Aorta (tissue), 5 donors: Measurements from ENCODE around the gene ZNF438. TPM values are rescaled to one million over a fixed set of nuclear protein-coding genes. Genes with fewer than 3 reads are reported as not detected.
"Not testable (repeated sequence)": the region's sequence is repeated elsewhere in the genome, so short reads cannot be mapped to it uniquely, and the experiment has no call there.

Experiments
- ATAC-seq: fragments of 200-7000 bp; cut with Tn5 transposase; one replicate; pipeline ENCODE4 v1.9.1; 2022; ENCODE audit warnings: moderate library complexity; ENCODE audit not compliant: low FRiP score
- DNase-seq, 2 donors: peaks; one replicate each; pipeline ENCODE4 v3.0.0-alpha.2; 2020
- H3K27ac ChIP-seq, 2 donors: one replicate each; pipeline ENCODE4 v1.5.1; 2013; ENCODE audit warnings: low read length in 2 of 2, mild to moderate bottlenecking in 2 of 2, moderate library complexity in 2 of 2, control low read depth in 1 of 2, inconsistent platforms in 1 of 2, low read depth in 1 of 2
- H3K27me3 ChIP-seq, 2 donors: one replicate each; pipeline ENCODE4 v1.6.1; 2013; ENCODE audit warnings: control low read depth in 1 of 2, low read length in 1 of 2, mild to moderate bottlenecking in 1 of 2, moderate library complexity in 1 of 2; ENCODE audit not compliant: insufficient read depth in 2 of 2, control insufficient read depth in 1 of 2
- H3K36me3 ChIP-seq, 2 donors: one replicate each; pipeline ENCODE4 v1.6.1; 2013; ENCODE audit warnings: control low read depth in 1 of 2, low read length in 1 of 2, mild to moderate bottlenecking in 1 of 2; ENCODE audit not compliant: insufficient read depth in 2 of 2, control insufficient read depth in 1 of 2
- H3K4me1 ChIP-seq, 2 donors: one replicate each; pipeline ENCODE4 v1.6.1; 2013; ENCODE audit warnings: low read length in 2 of 2, control low read depth in 1 of 2, mild to moderate bottlenecking in 1 of 2, moderate library complexity in 1 of 2; ENCODE audit not compliant: insufficient read depth in 2 of 2, control insufficient read depth in 1 of 2
- H3K4me3 ChIP-seq, 2 donors: one replicate each; pipeline ENCODE4 v1.5.1; 2013; ENCODE audit warnings: low read length in 2 of 2, control low read depth in 1 of 2, mild to moderate bottlenecking in 1 of 2
- H3K9me3 ChIP-seq: one replicate; pipeline ENCODE4 v1.6.1; 2013; ENCODE audit warnings: mild to moderate bottlenecking, low read length; ENCODE audit not compliant: control insufficient read depth
- WGBS, 2 donors: extraction: QIAGEN DNeasy Blood & Tissue Kit; methylation state at CpG; one replicate each; pipeline ENCODE4 v1.1.7; 2013; 5-methylcytosine and 5-hydroxymethylcytosine counted together
- intact Hi-C, 2 donors: fragments of 100-400 bp; cut with DNase I; formaldehyde crosslinking; loops; one replicate each; pipeline versions ENCODE4 v1.14.2 to v1.15.0; 2022
- polyA plus RNA-seq, 2 donors: library from polyadenylated mRNA; stranded (reverse); fragments of 200-250 nt; gene quantifications; one replicate each; pipeline ENCODE4 v1.2.3, GENCODE V29; 2013
- total RNA-seq, 2 donors: library from RNA; stranded (reverse); fragmentation: NEBNext Ultra II Directional; extraction: Animal tissue kit (Norgen Biotek cat#: 25700); gene quantifications; one replicate each; pipeline ENCODE4 v1.2.1, GENCODE V29; 2021
- donor health status: healthy with polysubstance abuse.
- donor health status: Bipolar disorder and iron deficiency.
- donor health status: DM: no; HTN: no; CAD: no.
- donor health status: DM: no; HTN: no; CAD: no.
- donor health status: DM: yes; HTN: yes; CAD: no.

Gene ZNF438
- total and polyA plus RNA-seq, 4 donors: 10.6 to 16.5 (median 12.5) TPM

DNA sequence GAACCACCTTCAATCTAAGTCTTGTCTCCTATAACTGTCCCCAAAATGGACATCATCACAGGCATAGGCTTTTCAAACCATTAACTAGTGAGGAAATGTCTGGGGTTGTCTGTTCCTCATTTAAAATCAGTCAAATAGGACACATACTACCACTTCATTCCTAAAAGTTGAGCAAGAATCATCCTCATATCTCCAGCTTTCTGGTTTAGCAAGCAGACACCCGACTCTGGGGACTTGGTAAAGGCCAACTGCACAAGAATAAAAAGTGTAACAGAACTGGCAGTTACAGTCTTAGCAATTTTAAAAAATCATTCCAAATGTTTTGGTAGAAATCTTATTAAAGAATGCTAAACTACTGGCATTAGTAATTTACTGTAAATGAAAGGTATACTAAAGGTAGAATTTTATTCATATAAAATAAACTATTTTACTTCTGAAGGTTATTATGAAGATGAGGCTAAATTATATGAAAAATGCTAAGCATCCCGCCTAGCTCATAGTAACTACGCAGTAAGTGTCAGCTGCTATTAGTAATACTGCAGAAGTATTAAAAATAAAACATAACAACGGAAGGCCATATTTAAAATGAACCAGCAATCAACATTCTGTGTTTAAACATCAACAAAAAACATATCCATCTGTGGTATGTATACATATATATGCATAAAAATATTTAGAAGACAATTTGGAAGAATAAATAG lies 60.8 kb downstream of the ZNF438 start:
- Histone ChIP-seq H3K27ac (no peak overlapping the region), H3K4me3 (no peak overlapping the region), H3K36me3 (no peaks in the 10 kb centered on the region), H3K27me3 (no peaks in the 10 kb centered on the region), H3K4me1 (peaks cover 6 to 14% of the 10 kb centered on the region in 2 donors), H3K9me3 (no peaks in the 10 kb centered on the region)
- intact Hi-C loops: loop anchor here in 1 of 2 donors (10.0 kb wide), 1 partner anchor 156 kb away; no protein-coding TSS in a partner anchor
- DNase-seq (no peak), ATAC-seq (no peak)
- 86 to 92% methylated on average over 4 of the region's 4 CpGs for whole genome bisulfite sequencing, 2 donors

DNA sequence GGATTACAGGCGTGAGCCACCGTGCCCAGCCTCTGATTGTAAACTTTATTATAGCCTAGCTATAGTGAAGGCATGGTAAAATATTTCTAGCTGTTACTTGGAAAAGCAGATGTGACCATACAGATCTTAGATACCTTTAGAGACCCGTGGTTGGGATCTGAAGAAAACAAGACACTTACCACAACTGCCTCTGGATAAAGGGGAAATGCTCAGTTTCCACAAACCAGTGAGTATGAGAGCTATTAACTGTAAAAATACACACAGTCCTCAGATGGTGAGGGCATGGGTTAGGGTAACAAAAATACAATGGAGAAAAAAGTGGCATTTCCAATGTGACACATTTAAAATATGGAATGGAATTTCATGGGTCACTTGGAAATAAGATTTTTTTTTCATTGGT lies 63.0 kb downstream of the ZNF438 start:
- Histone ChIP-seq H3K4me3 (no peak overlapping the region), H3K27me3 (no peaks in the 10 kb centered on the region), H3K36me3 (no peaks in the 10 kb centered on the region), H3K27ac (no peak overlapping the region), H3K9me3 (no peaks in the 10 kb centered on the region), H3K4me1 (peaks cover 5 to 9% of the 10 kb centered on the region in 2 donors)
- intact Hi-C loops: no loop called here
- ATAC-seq: no peak
- DNase-seq: no peak
- WGBS, 2 donors: 89 to 94% methylated on average over 3 of the region's 3 CpGs

DNA sequence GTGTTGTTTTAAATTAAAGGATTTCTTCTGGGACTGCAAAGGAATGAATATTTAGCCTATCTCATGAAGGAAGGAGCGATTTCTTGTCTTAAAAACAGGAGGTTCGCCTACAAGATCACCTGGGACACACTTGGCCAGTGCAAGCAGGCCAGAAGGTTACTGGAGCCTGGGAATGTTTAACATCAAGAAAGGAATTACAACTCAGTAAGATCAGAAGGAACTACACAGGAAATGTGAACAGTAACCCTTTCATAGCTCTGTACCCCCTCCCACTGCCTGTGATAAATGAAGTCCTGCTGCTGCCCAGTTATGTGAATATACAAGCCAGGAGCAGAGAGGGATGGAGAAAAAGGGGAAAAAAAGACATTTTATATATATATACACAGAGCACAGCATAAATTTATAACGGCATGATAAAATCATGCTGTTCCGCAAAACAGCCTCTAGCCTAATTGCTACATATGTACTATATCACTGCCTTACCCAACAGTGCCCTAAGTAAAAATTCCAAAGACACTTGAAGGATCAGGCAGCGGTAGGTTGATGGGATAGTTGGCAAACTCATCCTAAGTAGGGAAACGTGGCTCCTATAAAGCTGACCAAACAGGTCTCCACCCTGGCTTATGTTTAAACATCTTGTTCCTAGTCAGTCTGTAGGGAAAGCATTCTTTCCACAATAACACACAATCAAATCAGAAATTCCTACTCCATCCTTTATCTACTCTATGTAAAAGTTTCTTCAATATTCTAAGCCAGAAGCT lies 63.8 kb downstream of the ZNF438 start:
- Histone ChIP-seq H3K36me3 (no peaks in the 10 kb centered on the region), H3K9me3 (no peaks in the 10 kb centered on the region), H3K4me1 (peaks cover 3 to 9% of the 10 kb centered on the region in 2 donors), H3K27me3 (no peaks in the 10 kb centered on the region), H3K27ac (no peak overlapping the region), H3K4me3 (no peak overlapping the region)
- intact Hi-C loops: no loop called here
- WGBS, 2 donors: 64 to 71% methylated on average over 6 of the region's 6 CpGs
- ATAC-seq (peak; percentile 32), DNase-seq (no peak)

DNA sequence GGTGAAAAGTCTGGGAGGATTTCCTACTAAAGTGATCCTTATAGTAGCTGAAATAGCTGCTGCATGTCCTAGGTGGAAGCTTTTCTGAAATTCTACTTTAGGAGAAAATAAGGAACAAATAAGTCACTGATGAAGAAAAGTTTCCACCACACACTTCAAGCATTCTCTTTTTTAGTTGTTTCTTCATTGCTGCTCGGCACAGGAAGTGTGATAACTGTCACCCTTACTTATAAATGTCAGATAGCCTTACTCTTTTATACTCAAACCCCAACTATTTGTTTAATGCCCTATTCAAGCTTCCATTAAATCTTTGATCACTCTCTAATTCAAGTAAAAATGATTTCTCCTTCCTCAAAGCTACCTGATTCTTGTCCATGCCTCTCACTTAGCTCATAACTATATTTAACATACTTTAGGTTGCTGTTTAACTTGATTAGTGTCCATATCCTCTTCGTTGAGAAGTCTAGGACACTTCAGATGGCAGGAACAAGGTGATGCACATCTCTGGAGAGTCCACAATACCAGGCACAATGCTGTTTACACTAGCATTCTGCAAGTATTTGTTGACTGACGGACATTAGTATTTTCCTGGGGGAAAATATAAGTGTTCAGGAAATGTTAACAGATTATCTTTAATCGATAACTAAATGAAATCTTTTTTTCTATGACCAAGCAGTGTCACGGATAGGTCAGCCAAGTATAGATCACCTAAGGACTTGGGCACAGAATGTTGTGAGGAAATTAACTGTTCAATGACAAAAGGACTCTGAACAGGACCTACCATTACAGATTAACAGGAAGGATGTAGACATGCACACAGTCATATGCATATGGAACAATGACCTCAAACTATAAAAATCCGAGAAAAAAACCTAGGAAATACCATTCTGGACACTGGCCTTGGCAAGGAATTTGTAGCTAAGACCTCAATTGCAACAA lies 67.4 kb downstream of the ZNF438 start:
- Histone ChIP-seq H3K27me3 (no peaks in the 10 kb centered on the region), H3K9me3 (no peaks in the 10 kb centered on the region), H3K4me1 (peaks cover 3% of the 10 kb centered on the region in 2 donors), H3K27ac (no peak overlapping the region), H3K4me3 (no peak overlapping the region), H3K36me3 (no peaks in the 10 kb centered on the region)
- DNase-seq (no peak), ATAC-seq (no peak)
- intact Hi-C loops: no loop called here
- WGBS, 2 donors: 58 to 61% methylated on average over 6 of the region's 6 CpGs

DNA sequence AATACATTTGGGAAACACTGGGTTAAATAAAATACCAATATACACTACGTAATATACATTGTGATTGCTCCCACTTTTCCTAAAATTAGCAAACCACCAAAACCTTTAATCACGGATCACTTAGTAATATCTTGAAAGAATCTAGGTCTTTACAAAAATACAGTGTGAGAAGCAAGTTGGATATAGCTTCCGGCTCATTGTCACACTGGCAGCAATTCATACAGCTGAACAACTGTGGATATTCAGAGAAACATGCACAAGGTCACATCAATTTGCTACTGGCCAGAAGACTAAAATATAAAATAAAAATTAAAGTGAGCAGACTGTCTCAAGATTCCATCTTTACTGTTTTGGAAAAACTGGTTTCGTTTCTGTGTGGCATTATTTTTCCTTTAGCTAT lies 69.1 kb downstream of the ZNF438 start:
- no peaks in the 10 kb centered on the region for H3K4me1 ChIP-seq
- H3K4me3 ChIP-seq: no peak overlapping the region
- no peaks in the 10 kb centered on the region for H3K36me3 ChIP-seq
- H3K27me3 ChIP-seq: no peaks in the 10 kb centered on the region
- ATAC-seq: no peak
- intact Hi-C loops: no loop called here
- 71 to 76% methylated on average over 4 of the region's 4 CpGs for WGBS, 2 donors
- H3K9me3 ChIP-seq: no peaks in the 10 kb centered on the region
- no peak overlapping the region for H3K27ac ChIP-seq
- DNase-seq: no peak

DNA sequence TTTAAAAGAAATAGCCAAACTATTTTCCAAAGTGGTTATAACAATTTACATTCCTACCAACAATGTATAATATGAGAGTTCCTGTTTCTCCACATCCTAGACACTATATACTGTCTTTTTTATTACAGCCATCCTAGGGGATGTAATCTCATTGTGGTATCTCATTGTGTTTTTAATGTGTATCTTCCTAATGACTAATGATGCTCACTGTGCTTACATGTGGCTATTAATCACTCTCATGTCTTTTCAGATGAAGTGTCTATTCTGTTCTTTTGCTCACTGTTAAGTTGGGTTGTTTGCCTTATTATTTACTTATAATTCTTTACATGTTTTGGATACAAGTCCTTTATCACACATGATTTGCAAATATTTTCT lies 71.8 kb downstream of the ZNF438 start:
- Histone ChIP-seq H3K9me3 (no peaks in the 10 kb centered on the region), H3K4me1 (no peaks in the 10 kb centered on the region), H3K27ac (no peak overlapping the region), H3K36me3 (no peaks in the 10 kb centered on the region), H3K27me3 (no peaks in the 10 kb centered on the region), H3K4me3 (no peak overlapping the region)
- DNase-seq (no peak), ATAC-seq (no peak)
- intact Hi-C loops: no loop called here

DNA sequence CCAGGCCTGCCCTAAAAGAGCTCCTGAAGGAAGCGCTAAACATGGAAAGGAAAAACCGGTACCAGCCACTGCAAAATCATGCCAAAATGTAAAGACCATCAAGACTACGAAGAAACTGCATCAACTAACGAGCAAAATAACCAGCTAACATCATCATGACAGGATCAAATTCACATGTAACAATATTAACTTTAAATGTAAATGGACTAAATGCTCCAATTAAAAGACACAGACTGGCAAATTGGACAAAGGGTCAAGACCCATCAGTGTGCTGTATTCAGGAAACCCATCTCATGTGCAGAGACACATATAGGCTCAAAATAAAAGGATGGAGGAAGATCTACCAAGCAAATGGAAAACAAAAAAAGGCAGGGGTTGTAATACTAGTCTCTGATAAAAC lies 82.4 kb downstream of the ZNF438 start:
- ATAC-seq, DNase-seq, H3K36me3 ChIP-seq, H3K9me3 ChIP-seq, H3K4me3 ChIP-seq, H3K27me3 ChIP-seq, H3K27ac ChIP-seq, intact Hi-C loops, H3K4me1 ChIP-seq: not testable (repeated sequence)
- WGBS, 2 donors: 95 to 100% methylated on average over 2 to 3 of the region's 4 CpGs

DNA sequence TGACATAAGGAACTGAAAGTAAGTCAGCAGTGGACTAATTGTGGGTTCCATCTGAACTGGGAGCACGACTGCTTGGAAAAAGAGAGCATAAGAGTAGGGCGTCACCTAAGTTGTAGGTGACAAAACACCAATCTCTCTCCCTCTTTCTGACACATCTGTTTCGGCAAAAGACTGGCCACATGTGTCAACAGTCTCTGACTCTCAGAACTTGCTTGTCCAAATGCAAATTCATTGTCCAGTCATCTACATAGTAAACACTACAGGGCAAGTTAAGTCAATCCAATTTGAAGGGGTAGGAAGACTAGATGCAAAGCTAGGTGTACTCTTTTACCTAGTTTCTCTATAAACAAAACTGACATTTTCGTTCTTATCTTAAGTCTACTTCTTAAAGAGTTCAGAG lies 87.7 kb downstream of the ZNF438 start:
- no peak overlapping the region for H3K4me3 ChIP-seq
- no peaks in the 10 kb centered on the region for H3K9me3 ChIP-seq
- H3K27me3 ChIP-seq: no peaks in the 10 kb centered on the region
- no peak for ATAC-seq
- no peak overlapping the region for H3K27ac ChIP-seq
- no peaks in the 10 kb centered on the region for H3K36me3 ChIP-seq
- DNase-seq: no peak
- 88% methylated on average over 4 of the region's 4 CpGs for WGBS, 2 donors
- H3K4me1 ChIP-seq: peaks cover 4% of the 10 kb centered on the region in 2 donors
- intact Hi-C loops: no loop called here
